ENCODE results near the gene MITD1. TPM values are rescaled to one million over a fixed set of nuclear protein-coding genes. Genes with fewer than 3 reads are reported as not detected.

MITD1 gene
- total RNA-seq, 1 experiment from 2014 or later, result 22.3 TPM

GRCh38 chr2:99187011-99187410, 6.2 kb upstream of the MITD1 start:
- intact Hi-C loops (cut with micrococcal nuclease; ENCODE audit: unreplicated experiment), result no loop called here
- POLR2A ChIA-PET (ENCODE audit: low non-redundant PET), result no interaction called here

DNA sequence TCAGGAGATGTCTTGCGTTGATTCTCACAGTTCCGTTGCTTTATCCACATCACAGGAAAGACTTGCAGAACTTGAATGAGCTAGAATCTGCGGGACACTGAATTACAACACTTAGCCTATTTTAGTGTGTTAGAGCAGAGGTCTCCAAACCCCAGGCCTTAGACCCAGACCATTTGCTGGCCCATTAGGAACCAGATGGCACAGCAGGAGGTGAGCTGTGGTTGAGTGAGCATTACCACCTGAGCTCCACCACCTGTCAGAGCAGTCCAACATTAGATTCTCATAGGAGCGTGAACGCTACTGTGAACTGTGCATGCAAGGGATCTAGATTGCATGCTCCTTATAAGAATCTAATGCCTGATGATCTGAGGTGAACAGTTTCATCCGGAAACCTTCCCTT, 4.0 kb upstream of the MITD1 start:
- no peaks in the 10 kb centered on the region for H3K27me3 ChIP-seq (replicated peaks; ENCODE audit: insufficient read depth, low read depth, low read length, poor library complexity)
- intact Hi-C loops (cut with micrococcal nuclease; ENCODE audit: unreplicated experiment), result no loop called here
- no peak overlapping the region for H3K27ac ChIP-seq (ENCODE audit: low read depth, low read length, poor library complexity, severe bottlenecking)
- H3K9me3 ChIP-seq (ENCODE audit: low read depth, low read length, poor library complexity, severe bottlenecking), result no peaks in the 10 kb centered on the region
- H3K4me3 ChIP-seq (ENCODE audit: low read depth, low read length, poor library complexity, severe bottlenecking), result no peak overlapping the region
- peaks cover 4% of the 10 kb centered on the region for H3K36me3 ChIP-seq (ENCODE audit: insufficient read depth, low read length, poor library complexity, severe bottlenecking)
- no TSS peak for BruUV-seq (replicated peaks)
- CTCF ChIA-PET, result no interaction called here
- no peak for DNase-seq (ENCODE audit: low spot score)
- TF ChIP-seq, protein P1, sequence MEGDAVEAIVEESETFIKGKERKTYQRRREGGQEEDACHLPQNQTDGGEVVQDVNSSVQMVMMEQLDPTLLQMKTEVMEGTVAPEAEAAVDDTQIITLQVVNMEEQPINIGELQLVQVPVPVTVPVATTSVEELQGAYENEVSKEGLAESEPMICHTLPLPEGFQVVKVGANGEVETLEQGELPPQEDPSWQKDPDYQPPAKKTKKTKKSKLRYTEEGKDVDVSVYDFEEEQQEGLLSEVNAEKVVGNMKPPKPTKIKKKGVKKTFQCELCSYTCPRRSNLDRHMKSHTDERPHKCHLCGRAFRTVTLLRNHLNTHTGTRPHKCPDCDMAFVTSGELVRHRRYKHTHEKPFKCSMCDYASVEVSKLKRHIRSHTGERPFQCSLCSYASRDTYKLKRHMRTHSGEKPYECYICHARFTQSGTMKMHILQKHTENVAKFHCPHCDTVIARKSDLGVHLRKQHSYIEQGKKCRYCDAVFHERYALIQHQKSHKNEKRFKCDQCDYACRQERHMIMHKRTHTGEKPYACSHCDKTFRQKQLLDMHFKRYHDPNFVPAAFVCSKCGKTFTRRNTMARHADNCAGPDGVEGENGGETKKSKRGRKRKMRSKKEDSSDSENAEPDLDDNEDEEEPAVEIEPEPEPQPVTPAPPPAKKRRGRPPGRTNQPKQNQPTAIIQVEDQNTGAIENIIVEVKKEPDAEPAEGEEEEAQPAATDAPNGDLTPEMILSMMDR (conservative IDR thresholded peaks at IDR 0.05; ENCODE audit: low read depth, low read length), result no peak
- TF ChIP-seq EZH2 (IDR thresholded peaks at IDR 0.05; ENCODE audit: borderline replicate concordance, low read depth, low read length, poor library complexity, severe bottlenecking), result no peak
- H3K4me1 ChIP-seq (ENCODE audit: insufficient read depth, low read length, poor library complexity, severe bottlenecking), result peaks cover 9% of the 10 kb centered on the region
- POLR2A ChIA-PET (ENCODE audit: low non-redundant PET), result no interaction called here

More at GRCh38 chr2:99187011-99187410, 6.2 kb upstream of the MITD1 start:
- BruUV-seq (replicated peaks), result no TSS peak
- DNase-seq (ENCODE audit: low spot score), result no peak
- Histone ChIP-seq H3K4me1 (ENCODE audit: insufficient read depth, low read length, poor library complexity, severe bottlenecking) (peaks cover 3% of the 10 kb centered on the region), H3K9me3 (ENCODE audit: low read depth, low read length, poor library complexity, severe bottlenecking) (no peaks in the 10 kb centered on the region), H3K4me3 (ENCODE audit: low read depth, low read length, poor library complexity, severe bottlenecking) (no peak overlapping the region), H3K27ac (ENCODE audit: low read depth, low read length, poor library complexity, severe bottlenecking) (no peak overlapping the region), H3K36me3 (ENCODE audit: insufficient read depth, low read length, poor library complexity, severe bottlenecking) (peaks cover 13% of the 10 kb centered on the region), H3K27me3 (replicated peaks; ENCODE audit: insufficient read depth, low read depth, low read length, poor library complexity) (no peaks in the 10 kb centered on the region)
- CTCF ChIA-PET, result no interaction called here
- TF ChIP-seq EZH2 (IDR thresholded peaks at IDR 0.05; ENCODE audit: borderline replicate concordance, low read depth, low read length, poor library complexity, severe bottlenecking), result no peak
- TF ChIP-seq, protein P1 (conservative IDR thresholded peaks at IDR 0.05; ENCODE audit: low read depth, low read length), result no peak

DNA sequence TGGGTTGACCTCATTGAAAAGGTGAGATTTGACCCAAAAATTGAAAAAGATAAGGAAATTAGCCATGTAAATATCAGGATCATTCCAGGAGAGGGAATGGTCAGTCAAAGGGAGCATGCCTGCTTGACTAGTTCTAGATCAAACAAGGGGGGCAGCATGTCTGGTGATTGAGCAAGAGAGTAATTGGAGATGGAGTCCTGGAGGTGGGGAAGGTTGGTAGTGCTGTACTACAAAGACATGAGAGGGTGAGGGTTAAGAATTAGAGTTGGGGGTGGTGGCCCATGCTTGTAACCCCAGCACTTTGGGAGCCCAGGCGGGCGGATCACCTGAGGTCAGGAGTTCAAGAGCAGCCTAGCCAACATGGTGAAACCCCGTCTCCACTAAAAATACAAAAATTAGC, 2.2 kb upstream of the MITD1 start:
- intact Hi-C loops (cut with micrococcal nuclease; ENCODE audit: unreplicated experiment), result no loop called here
- H3K4me1 ChIP-seq (ENCODE audit: insufficient read depth, low read length, poor library complexity, severe bottlenecking), result peaks cover 13% of the 10 kb centered on the region
- CTCF ChIA-PET, result no interaction called here
- no peak for TF ChIP-seq EZH2 (IDR thresholded peaks at IDR 0.05; ENCODE audit: borderline replicate concordance, low read depth, low read length, poor library complexity, severe bottlenecking)
- TF ChIP-seq, protein P1 (conservative IDR thresholded peaks at IDR 0.05; ENCODE audit: low read depth, low read length), result no peak
- H3K27ac ChIP-seq (ENCODE audit: low read depth, low read length, poor library complexity, severe bottlenecking), result no peak overlapping the region
- POLR2A ChIA-PET (ENCODE audit: low non-redundant PET), result no interaction called here
- no peak for DNase-seq (ENCODE audit: low spot score)
- no peaks in the 10 kb centered on the region for H3K27me3 ChIP-seq (replicated peaks; ENCODE audit: insufficient read depth, low read depth, low read length, poor library complexity)
- no peaks in the 10 kb centered on the region for H3K36me3 ChIP-seq (ENCODE audit: insufficient read depth, low read length, poor library complexity, severe bottlenecking)
- H3K4me3 ChIP-seq (ENCODE audit: low read depth, low read length, poor library complexity, severe bottlenecking), result no peak overlapping the region
- BruUV-seq (replicated peaks), result no TSS peak
- no peaks in the 10 kb centered on the region for H3K9me3 ChIP-seq (ENCODE audit: low read depth, low read length, poor library complexity, severe bottlenecking)
